GM12874 (cell line): ENCODE measurements around the gene SEMA6A.

Experiments used
- TF ChIP-seq, protein P1 (sequence below): IDR thresholded peaks from 2 replicates; pipeline ENCODE4 v1.5.1; 2011; ENCODE audit warnings: low read depth, mild to moderate bottlenecking, control low read depth, low read length, moderate library complexity; ENCODE audit not compliant: insufficient read depth

Gene SEMA6A

DNA sequence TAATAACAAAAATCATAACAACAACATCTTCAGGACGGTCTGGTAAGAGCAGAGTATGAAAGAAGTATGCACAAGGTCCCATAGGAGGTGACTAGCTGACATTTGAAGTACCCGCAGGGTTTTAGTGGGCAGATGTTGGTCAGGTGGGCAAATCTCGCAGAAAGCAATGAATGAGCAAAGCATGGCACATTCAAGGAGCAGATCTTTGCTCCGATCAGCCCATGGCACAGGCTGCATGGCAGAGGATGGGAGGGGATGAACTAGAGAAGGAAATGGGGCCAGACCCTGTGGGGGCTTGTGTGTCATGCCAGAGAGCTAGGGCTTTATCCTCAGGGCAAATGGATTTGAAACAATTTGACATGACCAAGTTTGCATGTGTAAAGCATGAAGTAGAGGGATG is 90.0 kb downstream of the SEMA6A start:
- TF ChIP-seq, protein P1, sequence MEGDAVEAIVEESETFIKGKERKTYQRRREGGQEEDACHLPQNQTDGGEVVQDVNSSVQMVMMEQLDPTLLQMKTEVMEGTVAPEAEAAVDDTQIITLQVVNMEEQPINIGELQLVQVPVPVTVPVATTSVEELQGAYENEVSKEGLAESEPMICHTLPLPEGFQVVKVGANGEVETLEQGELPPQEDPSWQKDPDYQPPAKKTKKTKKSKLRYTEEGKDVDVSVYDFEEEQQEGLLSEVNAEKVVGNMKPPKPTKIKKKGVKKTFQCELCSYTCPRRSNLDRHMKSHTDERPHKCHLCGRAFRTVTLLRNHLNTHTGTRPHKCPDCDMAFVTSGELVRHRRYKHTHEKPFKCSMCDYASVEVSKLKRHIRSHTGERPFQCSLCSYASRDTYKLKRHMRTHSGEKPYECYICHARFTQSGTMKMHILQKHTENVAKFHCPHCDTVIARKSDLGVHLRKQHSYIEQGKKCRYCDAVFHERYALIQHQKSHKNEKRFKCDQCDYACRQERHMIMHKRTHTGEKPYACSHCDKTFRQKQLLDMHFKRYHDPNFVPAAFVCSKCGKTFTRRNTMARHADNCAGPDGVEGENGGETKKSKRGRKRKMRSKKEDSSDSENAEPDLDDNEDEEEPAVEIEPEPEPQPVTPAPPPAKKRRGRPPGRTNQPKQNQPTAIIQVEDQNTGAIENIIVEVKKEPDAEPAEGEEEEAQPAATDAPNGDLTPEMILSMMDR, result no peak

DNA sequence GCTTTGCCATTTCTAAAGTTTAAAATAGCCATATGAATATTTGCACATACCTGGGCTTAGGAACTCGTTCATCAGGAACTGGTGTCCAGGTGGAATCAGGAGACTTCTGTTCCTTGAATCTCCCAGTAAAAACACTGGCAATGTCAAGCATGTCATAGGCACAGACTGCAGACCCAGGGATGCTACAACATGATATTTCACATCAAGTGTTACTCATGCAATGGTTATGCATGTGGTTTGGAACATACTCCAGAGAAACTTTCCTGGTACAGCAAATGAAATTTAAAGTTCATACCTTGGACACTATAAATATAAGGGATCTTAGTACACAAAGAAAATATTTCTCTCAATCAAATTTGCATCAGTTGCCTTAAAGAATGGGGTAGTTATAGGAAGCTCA is 92.2 kb downstream of the SEMA6A start:
- TF ChIP-seq, protein P1, result no peak

DNA sequence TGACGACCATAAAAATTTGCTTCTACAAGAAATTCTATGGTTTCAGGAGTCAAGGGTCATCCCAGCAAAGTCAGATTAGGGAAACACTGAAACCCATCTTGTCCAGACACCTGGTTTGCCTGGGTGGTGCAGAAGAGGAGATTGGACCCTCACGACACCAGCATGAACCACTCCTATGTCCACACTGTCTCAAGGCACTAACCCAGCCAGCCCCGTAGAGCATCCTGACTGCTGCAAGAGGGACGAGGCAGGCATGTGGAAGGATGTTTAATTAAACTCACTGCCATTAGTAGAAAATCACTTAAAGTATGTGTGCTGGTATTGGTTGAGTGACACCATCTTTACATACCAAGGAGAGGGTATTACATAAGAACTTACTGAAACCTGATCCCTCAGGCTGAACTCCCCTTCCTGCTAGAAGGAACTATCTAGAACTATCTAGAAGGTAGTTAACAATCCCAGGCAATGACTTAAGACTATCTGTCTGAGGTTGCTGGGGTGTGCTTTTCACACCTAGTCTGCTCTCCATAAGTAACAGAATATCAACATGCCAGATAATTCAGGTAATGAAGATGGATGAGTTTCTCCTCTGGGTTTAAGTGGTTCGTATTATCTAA is 93.6 kb downstream of the SEMA6A start:
- TF ChIP-seq, protein P1, result no peak

DNA sequence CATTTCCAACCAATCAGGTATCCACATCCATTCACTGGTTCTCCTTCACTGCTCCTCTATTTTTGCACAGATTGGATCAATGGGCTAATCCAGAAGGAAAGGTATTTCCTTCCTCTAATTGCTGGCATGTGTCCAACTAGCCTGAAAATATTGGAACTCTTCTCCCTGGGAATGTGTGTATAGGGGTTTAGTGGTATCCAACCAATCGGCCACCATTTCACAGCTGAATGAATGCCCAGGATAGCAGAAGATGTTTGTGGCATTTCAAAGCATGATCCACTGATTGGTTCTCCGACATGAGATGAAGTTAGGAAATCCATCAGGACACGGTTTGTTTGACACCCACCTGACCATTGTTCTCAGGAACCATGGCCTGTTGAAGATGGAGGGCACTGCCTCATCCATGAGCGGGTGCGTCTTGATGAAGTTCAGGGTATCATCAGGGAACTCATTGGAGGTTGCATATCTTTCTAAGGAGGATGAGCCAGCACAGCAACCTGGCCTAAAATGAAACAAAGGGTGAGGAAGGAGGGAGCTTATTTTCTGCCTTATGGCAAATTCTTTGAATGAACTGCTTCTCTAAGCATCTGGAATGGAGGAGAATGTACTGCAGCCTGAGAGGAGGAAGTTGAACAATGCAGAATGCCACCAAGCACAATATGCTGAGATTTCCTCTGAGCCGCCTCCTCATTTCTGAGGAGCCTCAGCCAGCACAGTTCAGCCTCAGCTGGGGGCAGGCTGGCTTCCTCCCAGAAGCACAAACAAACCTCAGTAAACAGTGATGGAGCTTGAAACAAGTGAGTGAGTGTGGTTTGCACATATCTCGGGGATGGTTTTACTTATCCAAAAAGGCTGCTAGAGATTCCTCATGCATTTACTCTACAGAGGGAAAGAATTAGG is 94.6 kb downstream of the SEMA6A start:
- TF ChIP-seq, protein P1, result no peak

- TF ChIP-seq, protein P1, result no peak
Measured at GRCh38 chr5:116478491-116478890, 96.1 kb downstream of the SEMA6A start.

- TF ChIP-seq, protein P1, result no peak
Measured at GRCh38 chr5:116476897-116477537, 97.6 kb downstream of the SEMA6A start.

DNA sequence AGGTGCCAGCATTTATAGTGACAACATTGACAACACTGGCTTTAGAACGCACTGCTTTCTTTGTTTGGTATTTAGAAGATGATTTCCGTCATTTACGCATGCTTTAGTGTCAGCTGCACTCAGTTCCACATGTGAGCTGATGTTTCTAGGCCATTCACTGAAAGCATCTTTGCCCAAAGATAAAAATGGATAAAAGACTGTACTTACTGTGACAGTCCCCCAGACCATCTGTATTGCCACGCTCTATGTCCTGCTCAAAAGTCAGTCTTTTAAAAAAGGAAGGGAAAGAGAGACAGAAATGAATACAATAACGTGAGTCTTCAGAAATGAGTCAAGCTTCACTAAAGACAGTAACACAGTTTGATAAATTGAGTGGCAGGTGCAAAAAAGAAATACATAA is 99.3 kb downstream of the SEMA6A start:
- TF ChIP-seq, protein P1, result no peak
